DMS53 treated with DMSO at 0.1 percent for 48 hours (cell line): ENCODE results near the gene ZNF791.
A peak's percentile ranks its signal among the peaks of the same experiment; 100 is the strongest.
"Not testable (repeated sequence)": the region's sequence is repeated elsewhere in the genome, so short reads cannot be mapped to it uniquely, and the experiment has no call there.

ENCODE experiments used
- DNase-seq: peaks from one replicate; lab custom pipeline; 2025; ENCODE audit not compliant: unreplicated experiment; lab: John Stamatoyannopoulos, UW

Gene ZNF791

GRCh38 chr19:12665671-12666264, 55.0 kb downstream of the ZNF791 start:
- DNase-seq: no peak

DNA sequence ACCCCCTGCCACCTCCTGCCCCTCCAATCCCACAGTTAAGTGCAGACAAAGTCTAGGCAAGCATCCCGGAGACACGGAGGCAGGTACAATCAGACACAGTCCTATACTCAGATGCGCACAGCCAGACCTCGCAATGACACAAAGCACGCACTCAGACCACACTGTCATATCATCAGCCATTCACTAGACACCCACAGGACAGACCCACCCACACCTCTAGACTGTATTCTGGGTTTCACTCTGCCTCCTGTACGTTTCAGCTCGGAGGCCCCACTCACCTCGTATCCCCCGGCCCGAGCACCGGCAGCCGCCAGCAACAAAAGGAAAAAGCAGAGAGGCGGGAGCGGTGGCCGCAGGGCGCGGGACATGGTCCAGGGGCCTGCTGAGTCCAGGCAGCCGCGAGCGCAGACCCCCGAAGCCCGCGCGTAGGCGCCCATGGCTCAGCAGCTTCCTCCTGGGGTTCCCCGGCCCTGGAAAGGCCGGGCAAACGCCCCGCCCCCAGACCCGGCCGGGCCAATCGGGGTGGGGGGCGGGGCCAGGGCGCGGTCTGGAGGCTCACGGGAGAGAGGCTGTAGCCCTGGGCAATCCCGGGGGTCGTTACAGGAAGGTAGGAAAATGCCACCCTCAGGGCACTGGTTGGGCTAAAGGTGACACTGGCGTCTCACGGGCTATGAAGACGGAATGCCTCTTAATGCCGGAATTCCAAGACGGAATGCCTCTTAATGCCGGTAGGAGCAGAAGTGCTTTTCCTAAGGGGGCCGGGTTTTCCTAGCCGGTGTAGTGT, 55.7 kb downstream of the ZNF791 start, which contains the start of the genes MAN2B1 and WDR83:
Gene MAN2B1 (minus strand): TSS at position 478 of the 784 bp plus-strand sequence. CDS start 41 bp downstream, at position 437.
Gene WDR83 (plus strand): TSS at position 543 of the 784 bp plus-strand sequence. CDS start 2,984 bp downstream, outside the sequence.
- DNase-seq: peak; percentile 26

DNA sequence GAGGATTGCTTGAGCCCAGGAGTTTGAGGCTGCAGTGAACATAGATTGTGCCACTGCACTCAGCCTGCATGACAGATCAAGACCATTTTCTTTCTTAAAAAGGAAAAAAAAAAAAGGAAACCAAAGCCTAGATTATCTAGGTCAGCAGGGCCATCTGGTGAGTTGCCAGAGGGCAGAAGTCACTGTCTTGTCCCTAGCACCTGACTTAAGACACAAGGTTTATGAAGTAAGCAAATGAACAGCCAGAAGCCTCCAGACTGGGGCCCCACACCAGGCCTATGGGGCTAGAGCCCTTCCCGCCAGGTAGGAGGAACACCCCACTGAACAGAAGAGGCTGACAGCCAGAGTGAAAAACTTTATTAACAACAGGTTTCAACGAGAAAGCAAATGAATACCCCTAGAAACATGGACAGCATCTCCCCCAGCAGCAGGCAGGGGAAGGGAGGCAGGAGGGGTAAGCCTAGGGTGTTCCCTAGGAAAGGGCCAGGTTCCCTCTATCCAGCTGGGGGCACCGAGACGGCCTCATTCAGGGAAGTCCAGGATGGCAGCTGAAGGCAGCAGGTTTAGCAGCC, 57.1 kb downstream of the ZNF791 start:
- no peak for DNase-seq

GRCh38 chr19:12668346-12668745, 57.6 kb downstream of the ZNF791 start:
- DNase-seq: no peak

GRCh38 chr19:12668932-12669269, 58.2 kb downstream of the ZNF791 start:
- no peak for DNase-seq

GRCh38 chr19:12669270-12670158, 58.8 kb downstream of the ZNF791 start:
- DNase-seq: peak; percentile 28

GRCh38 chr19:12670159-12670928, 59.6 kb downstream of the ZNF791 start:
- no peak for DNase-seq

DNA sequence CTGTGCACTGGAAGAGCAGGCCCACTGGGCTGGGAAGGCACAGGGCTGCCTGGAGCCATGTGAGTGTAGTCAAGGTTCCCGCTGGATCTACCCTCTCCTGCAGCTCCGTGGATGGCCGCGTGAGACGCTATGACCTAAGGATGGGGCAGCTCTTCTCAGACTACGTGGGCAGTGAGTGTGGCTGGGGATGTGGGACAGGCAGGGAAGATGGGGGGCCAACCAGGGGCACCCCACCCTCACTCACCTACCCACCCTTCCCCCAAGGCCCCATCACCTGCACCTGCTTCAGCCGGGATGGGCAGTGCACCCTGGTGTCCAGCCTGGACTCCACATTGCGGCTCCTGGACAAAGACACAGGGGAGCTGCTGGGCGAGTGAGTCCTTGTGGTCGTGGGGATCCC, 62.0 kb downstream of the ZNF791 start:
- DNase-seq: no peak

DNA sequence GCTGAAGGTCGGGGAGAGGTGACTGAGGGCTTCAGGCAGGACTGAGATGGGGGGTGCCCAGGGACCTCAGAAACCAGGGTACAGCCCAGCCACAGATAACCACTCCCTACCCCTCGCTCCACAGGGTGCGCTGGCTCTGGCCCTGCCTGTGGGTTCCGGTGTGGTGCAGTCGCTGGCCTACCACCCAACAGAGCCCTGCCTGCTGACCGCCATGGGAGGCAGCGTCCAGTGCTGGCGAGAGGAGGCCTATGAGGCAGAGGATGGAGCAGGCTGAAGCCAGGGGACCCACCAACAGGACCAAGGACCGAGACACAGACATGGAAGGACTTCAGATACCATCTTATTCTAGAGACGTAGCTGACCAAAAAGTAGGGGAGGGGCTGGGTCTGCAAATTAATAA, 64.7 kb downstream of the ZNF791 start:
- DNase-seq: no peak

GRCh38 chr19:12675940-12676339, 65.2 kb downstream of the ZNF791 start:
- DNase-seq: no peak

DNA sequence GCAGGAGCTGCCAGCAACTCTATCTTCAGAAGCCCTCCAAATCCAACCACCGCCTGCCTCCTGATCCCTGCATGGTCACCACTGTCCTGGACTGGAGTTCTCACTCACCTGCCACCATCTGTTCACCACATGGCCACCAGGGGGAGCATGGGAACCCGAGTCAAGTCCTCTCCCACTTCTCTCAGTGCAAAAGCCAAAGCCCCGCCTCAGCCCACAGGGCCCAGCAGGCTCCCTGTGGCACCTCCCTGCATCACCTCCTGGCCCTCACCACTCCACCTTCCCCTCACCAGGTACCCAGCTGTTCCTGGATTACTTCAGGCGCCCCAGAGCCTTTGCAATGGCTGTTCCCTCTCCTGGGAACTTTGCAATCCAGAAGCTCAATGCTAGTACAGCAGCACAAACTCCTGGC, 65.7 kb downstream of the ZNF791 start:
- peak; percentile 19 for DNase-seq

GRCh38 chr19:12676928-12677327, 66.2 kb downstream of the ZNF791 start:
- DNase-seq: no peak

GRCh38 chr19:12678039-12678438, 67.3 kb downstream of the ZNF791 start:
- not testable (repeated sequence) for DNase-seq

- no peak for DNase-seq
Measured at GRCh38 chr19:12680034-12680433, 69.3 kb downstream of the ZNF791 start.

- DNase-seq: peak; percentile 84
Measured at GRCh38 chr19:12681074-12681987, 70.6 kb downstream of the ZNF791 start, which contains the start of gene DHPS. DHPS (minus strand) TSS chr19:12681880; CDS start chr19:12681766, 114 bp downstream.
